ENCODE results near the gene SBSN. TPM values are rescaled to one million over a fixed set of nuclear protein-coding genes. Genes with fewer than 3 reads are reported as not detected.
A peak's percentile ranks its signal among the peaks of the same experiment; 100 is the strongest.

SBSN gene
- total RNA-seq, 1 donor, result 4.7 TPM

- DNase-seq (ENCODE audit: insufficient read length, low spot score, missing footprints), result no peak
- peaks cover 17% of the 10 kb centered on the region for H3K27me3 ChIP-seq (ENCODE audit: insufficient read depth, low read length)
- no peak overlapping the region for H2AFZ ChIP-seq (ENCODE audit: low read length)
- H3K4me1 ChIP-seq (ENCODE audit: insufficient read depth, low read length), result no peaks in the 10 kb centered on the region
- H3K9me3 ChIP-seq (ENCODE audit: low read depth, low read length), result no peaks in the 10 kb centered on the region
- no peak overlapping the region for H3K27ac ChIP-seq (ENCODE audit: low read depth, low read length)
- no peak overlapping the region for H3K4me3 ChIP-seq (ENCODE audit: insufficient read depth, low read length)
- no peaks in the 10 kb centered on the region for H4K20me1 ChIP-seq (ENCODE audit: insufficient read depth, low read length)
- no peaks in the 10 kb centered on the region for H3K36me3 ChIP-seq (ENCODE audit: insufficient read depth, low read length)
- H3K79me2 ChIP-seq (ENCODE audit: insufficient read depth, low read length), result no peaks in the 10 kb centered on the region
- no peak overlapping the region for H3K4me2 ChIP-seq (ENCODE audit: insufficient read depth, low read length)
- TF ChIP-seq CTCF (IDR thresholded peaks at IDR 0.05; ENCODE audit: extremely low read depth, low read depth, low read length), result no peak
Measured at GRCh38 chr19:35493971-35494370, 34.1 kb downstream of the SBSN start.

- no peak for TF ChIP-seq CTCF (IDR thresholded peaks at IDR 0.05; ENCODE audit: extremely low read depth, low read depth, low read length)
Measured at GRCh38 chr19:35491836-35492360, 36.2 kb downstream of the SBSN start.

DNA sequence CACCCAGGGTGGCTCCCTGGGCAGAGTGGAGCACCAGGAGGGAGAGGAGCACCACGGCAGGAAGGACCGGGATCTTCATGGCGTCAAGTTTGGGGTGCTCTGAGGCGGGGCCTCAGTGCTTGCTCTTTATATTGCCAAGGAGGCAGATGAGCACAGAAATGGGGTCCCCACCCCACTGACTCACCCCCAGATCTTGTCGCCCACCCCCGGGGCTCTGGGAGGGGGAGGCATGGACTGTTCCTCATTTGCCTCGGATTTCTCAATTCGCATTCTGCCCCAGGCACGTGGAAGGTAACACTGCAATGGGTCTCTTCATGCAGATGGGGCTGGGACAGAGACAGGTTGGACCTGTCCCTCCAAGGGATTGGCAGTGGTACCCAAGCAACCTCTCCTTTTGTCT is 37.7 kb downstream of the SBSN start, which contains the start of gene KRTDAP:
KRTDAP (minus strand) TSS at position 101 of the 400 bp plus-strand sequence; CDS start at position 79, 22 bp downstream.
- H3K79me2 ChIP-seq (ENCODE audit: insufficient read depth, low read length), result no peaks in the 10 kb centered on the region
- no peak for TF ChIP-seq CTCF (IDR thresholded peaks at IDR 0.05; ENCODE audit: extremely low read depth, low read depth, low read length)
- peaks cover 17% of the 10 kb centered on the region for H3K27me3 ChIP-seq (ENCODE audit: insufficient read depth, low read length)
- H3K4me3 ChIP-seq (ENCODE audit: insufficient read depth, low read length), result no peak within 1 kb of the TSS
- no peaks in the 10 kb centered on the region for H3K4me1 ChIP-seq (ENCODE audit: insufficient read depth, low read length)
- DNase-seq (ENCODE audit: insufficient read length, low spot score, missing footprints), result peak; percentile 14
- H2AFZ ChIP-seq (ENCODE audit: low read length), result no peak within 1 kb of the TSS
- no peaks in the 10 kb centered on the region for H3K9me3 ChIP-seq (ENCODE audit: low read depth, low read length)
- H3K36me3 ChIP-seq (ENCODE audit: insufficient read depth, low read length), result no peaks in the 10 kb centered on the region
- H4K20me1 ChIP-seq (ENCODE audit: insufficient read depth, low read length), result no peaks in the 10 kb centered on the region
- H3K4me2 ChIP-seq (ENCODE audit: insufficient read depth, low read length), result no peak within 1 kb of the TSS
- no peak within 1 kb of the TSS for H3K27ac ChIP-seq (ENCODE audit: low read depth, low read length)

More at GRCh38 chr19:35491836-35492360, 36.2 kb downstream of the SBSN start:
- no peaks in the 10 kb centered on the region for H3K79me2 ChIP-seq (ENCODE audit: insufficient read depth, low read length)
- no peak overlapping the region for H3K4me3 ChIP-seq (ENCODE audit: insufficient read depth, low read length)
- H2AFZ ChIP-seq (ENCODE audit: low read length), result no peak overlapping the region
- no peaks in the 10 kb centered on the region for H3K36me3 ChIP-seq (ENCODE audit: insufficient read depth, low read length)
- no peaks in the 10 kb centered on the region for H3K4me1 ChIP-seq (ENCODE audit: insufficient read depth, low read length)
- DNase-seq (ENCODE audit: insufficient read length, low spot score, missing footprints), result peak; percentile 58
- no peak overlapping the region for H3K4me2 ChIP-seq (ENCODE audit: insufficient read depth, low read length)
- H3K27ac ChIP-seq (ENCODE audit: low read depth, low read length), result no peak overlapping the region
- H3K27me3 ChIP-seq (ENCODE audit: insufficient read depth, low read length), result peaks cover 17% of the 10 kb centered on the region
- no peaks in the 10 kb centered on the region for H4K20me1 ChIP-seq (ENCODE audit: insufficient read depth, low read length)
- H3K9me3 ChIP-seq (ENCODE audit: low read depth, low read length), result no peaks in the 10 kb centered on the region

DNA sequence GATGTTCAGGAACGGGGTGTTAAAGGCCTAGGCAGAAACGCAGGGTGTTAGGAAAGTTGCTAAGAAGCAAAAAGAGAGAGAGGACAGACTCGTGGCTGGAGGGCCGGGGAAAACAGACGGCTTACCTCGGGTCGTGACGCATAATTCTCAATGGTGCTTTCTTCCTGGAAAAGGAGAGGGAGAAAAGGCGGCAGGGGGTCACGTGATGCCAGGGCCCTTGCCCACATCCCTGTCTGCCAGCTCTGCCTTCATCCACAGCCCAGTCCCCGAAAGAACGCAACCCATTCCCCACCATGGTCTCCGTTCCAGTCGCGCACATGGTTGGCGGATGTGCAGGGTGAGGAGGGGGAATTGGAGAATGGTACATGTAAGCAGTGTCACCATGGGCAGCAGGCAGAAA is 39.4 kb downstream of the SBSN start:
- no peak overlapping the region for H2AFZ ChIP-seq (ENCODE audit: low read length)
- no peak overlapping the region for H3K4me2 ChIP-seq (ENCODE audit: insufficient read depth, low read length)
- no peaks in the 10 kb centered on the region for H4K20me1 ChIP-seq (ENCODE audit: insufficient read depth, low read length)
- H3K36me3 ChIP-seq (ENCODE audit: insufficient read depth, low read length), result no peaks in the 10 kb centered on the region
- no peaks in the 10 kb centered on the region for H3K4me1 ChIP-seq (ENCODE audit: insufficient read depth, low read length)
- H3K27ac ChIP-seq (ENCODE audit: low read depth, low read length), result no peak overlapping the region
- no peaks in the 10 kb centered on the region for H3K79me2 ChIP-seq (ENCODE audit: insufficient read depth, low read length)
- TF ChIP-seq CTCF (IDR thresholded peaks at IDR 0.05; ENCODE audit: extremely low read depth, low read depth, low read length), result no peak
- H3K4me3 ChIP-seq (ENCODE audit: insufficient read depth, low read length), result no peak overlapping the region
- no peaks in the 10 kb centered on the region for H3K9me3 ChIP-seq (ENCODE audit: low read depth, low read length)
- H3K27me3 ChIP-seq (ENCODE audit: insufficient read depth, low read length), result peaks cover 12% of the 10 kb centered on the region
- no peak for DNase-seq (ENCODE audit: insufficient read length, low spot score, missing footprints)

All from osteoblast (primary cell).